HCT116 (cell line): Measurements from ENCODE around the gene IFITM1. TPM values are rescaled to one million over a fixed set of nuclear protein-coding genes. Genes with fewer than 3 reads are reported as not detected.

Experiments used
- ATAC-seq: fragments of 200-7000 bp; cut with Tn5 transposase; 2 replicates; pipeline ENCODE4 v1.9.1; 2020; ENCODE audit warnings: mild to moderate bottlenecking, moderate library complexity
- BruUV-seq: library from RNA; stranded (reverse); fragments of 400-500 nt; replicated peaks from 2 replicates; lab custom pipeline; 2021; lab: Mats Ljungman, UMichigan
- CTCF ChIA-PET: fragments of 300-600 bp; sonication (Branson Sonifier 250); formaldehyde crosslinking; loops from one replicate; lab custom pipeline; 2021; ENCODE audit warnings: antibody characterized with exemption; lab: Charles Lee
- POLR2A ChIA-PET: fragments of 300-600, 350-600 bp; sonication (Branson Sonifier 250); formaldehyde crosslinking; loops from one replicate; lab custom pipeline; 2021; ENCODE audit warnings: antibody characterized with exemption; lab: Charles Lee
- RAD21 ChIA-PET, 2 experiments: fragments of 300-600 bp; sonication (Branson Sonifier 250); formaldehyde crosslinking; loops; one replicate each; lab custom pipeline; 2023; ENCODE audit warnings: low total read pairs in 2 of 2; ENCODE audit not compliant: uncharacterized antibody in 2 of 2, unreplicated experiment in 2 of 2, low non-redundant PET in 1 of 2; lab: Charles Lee
- DNase-seq: peaks from one replicate; pipeline ENCODE4 v3.0.0-alpha.2; 2010; ENCODE audit warnings: low read depth, low spot score
- H2AFZ ChIP-seq: fragments of 200-600 bp; shearing (Covaris generic), sonication (generic); 2 replicates; pipeline ENCODE4 v1.6.1; 2017; ENCODE audit warnings: low read depth, mixed run types, mixed read lengths, antibody characterized with exemption, low read length; ENCODE audit not compliant: poor library complexity, severe bottlenecking
- H3K27ac ChIP-seq: 2 replicates; pipeline ENCODE4 v1.5.1; 2012; ENCODE audit warnings: low read depth, low read length
- H3K27me3 ChIP-seq: fragments of 200-600 bp; sonication (generic); 2 replicates; pipeline ENCODE4 v1.6.1; 2016; ENCODE audit warnings: mixed run types, low read length, mixed read lengths; ENCODE audit not compliant: insufficient read depth
- H3K36me3 ChIP-seq, 2 experiments: fragments of 200-500 bp in 1 of 2; fragments of 200-600 bp in 1 of 2; sonication (Bioruptor generic) in 1 of 2; sonication (generic) in 1 of 2; 2 replicates each; pipeline versions ENCODE4 v1.5.1 to v1.6.1; 2014 to 2016; ENCODE audit warnings: low read length in 2 of 2, inconsistent platforms in 1 of 2, mixed read lengths in 1 of 2, mixed run types in 1 of 2; ENCODE audit not compliant: insufficient read depth in 2 of 2, control insufficient read depth in 1 of 2
- H3K4me1 ChIP-seq, 2 experiments: fragments of 200-600 bp in 1 of 2; sonication (generic) in 1 of 2; 2 replicates each; pipeline versions ENCODE4 v1.5.1 to v1.6.1; 2012 to 2017; ENCODE audit warnings: low read length in 2 of 2, inconsistent platforms in 1 of 2, mild to moderate bottlenecking in 1 of 2, mixed read lengths in 1 of 2, mixed run types in 1 of 2, moderate library complexity in 1 of 2; ENCODE audit not compliant: insufficient read depth in 2 of 2, control insufficient read depth in 1 of 2
- H3K4me2 ChIP-seq: fragments of 200-600 bp; sonication (generic); 2 replicates; pipeline ENCODE4 v1.6.1; 2017; ENCODE audit warnings: mixed run types, low read length, mixed read lengths
- H3K4me3 ChIP-seq, 2 experiments: fragments of 200-600 bp in 1 of 2; sonication (generic) in 1 of 2; replicated peaks in 1 of 2; 2 replicates each; pipeline ENCODE4 v1.5.1; 2011 to 2016; ENCODE audit warnings: low read length in 2 of 2, control low read depth in 1 of 2, low read depth in 1 of 2, mild to moderate bottlenecking in 1 of 2, mixed read lengths in 1 of 2, mixed run types in 1 of 2
- H3K79me2 ChIP-seq: fragments of 200-600 bp; sonication (generic); 2 replicates; pipeline ENCODE4 v1.6.1; 2017; ENCODE audit warnings: mild to moderate bottlenecking, mixed run types, low read length, moderate library complexity, mixed read lengths; ENCODE audit not compliant: insufficient read depth
- H3K9ac ChIP-seq: fragments of 200-600 bp; sonication (generic); 2 replicates; pipeline ENCODE4 v1.6.1; 2016; ENCODE audit warnings: low read length, mixed read lengths
- H3K9me2 ChIP-seq: fragments of 200-600 bp; sonication (generic), shearing (Covaris generic); 2 replicates; pipeline ENCODE4 v1.6.1; 2017; ENCODE audit warnings: mixed run types, mild to moderate bottlenecking, moderate library complexity; ENCODE audit not compliant: insufficient read depth
- H3K9me3 ChIP-seq, 2 experiments: fragments of 200-500 bp in 1 of 2; fragments of 200-600 bp in 1 of 2; sonication (Bioruptor generic) in 1 of 2; sonication (generic) in 1 of 2; 2 replicates each; pipeline ENCODE4 v1.6.1; 2014 to 2017; ENCODE audit warnings: low read length in 2 of 2, mixed read lengths in 2 of 2, inconsistent platforms in 1 of 2, low read depth in 1 of 2, mild to moderate bottlenecking in 1 of 2, mixed run types in 1 of 2, moderate library complexity in 1 of 2; ENCODE audit not compliant: control insufficient read depth in 1 of 2, insufficient read depth in 1 of 2
- H4K20me1 ChIP-seq: fragments of 200-600 bp; sonication (generic), shearing (Covaris generic); 2 replicates; pipeline ENCODE4 v1.6.1; 2017; ENCODE audit warnings: mixed run types, mild to moderate bottlenecking, moderate library complexity; ENCODE audit not compliant: insufficient read depth
- CBX3 ChIP-seq: IDR thresholded peaks from 2 replicates; pipeline ENCODE4 v1.6.1; 2012; ENCODE audit warnings: low read depth
- EGR1 ChIP-seq: IDR thresholded peaks from 2 replicates; pipeline ENCODE4 v1.6.1; 2012; ENCODE audit warnings: low read depth
- EZH2phosphoT487 ChIP-seq: fragments of 200-600 bp; IDR thresholded peaks from 2 replicates; pipeline ENCODE4 v1.6.1; 2018; ENCODE audit warnings: antibody characterized with exemption, borderline replicate concordance
- FOSL1 ChIP-seq: IDR thresholded peaks from 2 replicates; pipeline ENCODE4 v1.6.1; 2012; ENCODE audit warnings: low read depth
- POLR2A ChIP-seq: IDR thresholded peaks from 2 replicates; pipeline ENCODE4 v1.7.0; 2011; ENCODE audit warnings: borderline replicate concordance; ENCODE audit not compliant: insufficient read depth, insufficient read length; ENCODE audit errors: extremely low read depth
- POLR2AphosphoS5 ChIP-seq: IDR thresholded peaks from 2 replicates; pipeline ENCODE4 v1.6.1; 2011; ENCODE audit warnings: mild to moderate bottlenecking, low read depth, low read length, moderate library complexity
- RAD21 ChIP-seq: IDR thresholded peaks from 2 replicates; pipeline ENCODE4 v1.6.1; 2012; ENCODE audit warnings: low read depth, mild to moderate bottlenecking
- SIN3A ChIP-seq: IDR thresholded peaks from 2 replicates; pipeline ENCODE4 v1.6.1; 2012; ENCODE audit warnings: low read depth
- SP1 ChIP-seq: IDR thresholded peaks from 2 replicates; pipeline ENCODE4 v1.6.1; 2012; ENCODE audit warnings: low read depth
- SRF ChIP-seq: IDR thresholded peaks from 2 replicates; pipeline ENCODE4 v1.6.1; 2012; ENCODE audit warnings: low read depth
- TCF7L2 ChIP-seq: IDR thresholded peaks from 2 replicates; pipeline ENCODE4 v1.7.0; 2011; ENCODE audit warnings: borderline replicate concordance, inconsistent platforms; ENCODE audit not compliant: insufficient read depth, insufficient read length; ENCODE audit errors: extremely low read depth
- YY1 ChIP-seq: IDR thresholded peaks from 2 replicates; pipeline ENCODE4 v1.6.1; 2011; ENCODE audit warnings: low read length, low read depth, moderate library complexity, mild to moderate bottlenecking; ENCODE audit not compliant: insufficient replicate concordance; ENCODE audit errors: extremely low read depth
- ZFX ChIP-seq: fragments of 450-650 bp; IDR thresholded peaks from 2 replicates; pipeline ENCODE4 v1.6.1; 2017
- ZNF274 ChIP-seq: fragments of 200-500 bp; sonication (Bioruptor generic); IDR thresholded peaks from 2 replicates; pipeline ENCODE4 v1.6.1; 2014; ENCODE audit warnings: mild to moderate bottlenecking, low read depth, low read length, inconsistent platforms
- intact Hi-C: fragments of 100-400 bp; cut with micrococcal nuclease; formaldehyde crosslinking; loops from 2 replicates; pipeline ENCODE4 v1.10.0; 2022
- total RNA-seq: library from RNA; stranded (reverse); gene quantifications from one replicate; pipeline ENCODE4 v1.2.1, GENCODE V29; 2021; ENCODE audit not compliant: unreplicated experiment
- TF ChIP-seq, protein P1 (sequence below): IDR thresholded peaks from 2 replicates; pipeline ENCODE4 v1.6.1; 2012

Gene IFITM1
- total RNA-seq, 1 experiment from 2014 or later: 6.1 TPM

DNA sequence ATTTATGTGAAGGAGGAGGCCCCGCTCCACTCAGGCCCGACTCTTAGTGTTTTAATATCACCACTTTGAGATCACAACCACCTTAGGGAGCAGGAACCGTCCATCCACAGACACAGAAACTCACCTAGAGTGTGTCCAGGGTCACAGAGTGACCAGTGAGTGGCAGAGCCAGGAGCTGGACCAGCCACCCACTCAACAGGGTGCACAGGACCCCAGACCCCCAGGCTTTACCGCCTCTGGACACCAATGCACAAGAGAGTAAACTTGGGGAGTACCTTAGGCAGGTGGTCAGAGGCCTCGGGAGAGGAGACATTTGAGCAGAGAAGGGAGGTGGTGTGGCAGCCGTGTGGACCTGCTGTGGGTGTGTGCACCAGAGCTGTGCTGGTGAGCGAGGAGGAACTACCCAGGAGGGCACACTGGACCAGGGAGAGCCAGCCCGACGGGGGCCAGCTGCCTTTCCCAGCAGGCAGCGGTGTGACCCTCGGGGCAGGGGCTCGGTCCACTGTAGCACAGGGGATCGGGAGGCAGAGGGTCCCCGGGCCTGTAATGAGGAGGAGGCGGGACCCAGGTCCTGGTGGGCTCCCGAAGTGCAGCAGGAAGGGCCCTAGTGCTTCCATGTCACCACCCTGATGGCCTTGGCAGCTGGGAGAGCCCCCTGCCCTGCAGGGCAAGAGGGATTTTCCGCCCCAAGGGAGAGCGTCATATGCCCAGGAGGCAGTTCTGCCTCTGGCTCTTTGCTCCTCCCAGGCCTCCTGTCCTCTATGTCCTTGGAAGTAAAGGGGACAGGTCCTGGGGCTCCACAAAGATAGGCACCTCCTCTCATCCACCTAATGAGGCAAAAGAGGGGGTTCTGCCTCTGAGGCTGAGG, 43.2 kb upstream of the IFITM1 start:
- no peaks in the 10 kb centered on the region for H4K20me1 ChIP-seq
- no peak overlapping the region for H3K27ac ChIP-seq
- no peaks in the 10 kb centered on the region for H3K9me2 ChIP-seq
- no TSS peak for BruUV-seq
- H3K4me1 ChIP-seq: peaks cover 8 to 12% of the 10 kb centered on the region in 2 experiments
- H3K36me3 ChIP-seq: no peaks in the 10 kb centered on the region
- ChIA-PET CTCF (no interaction called here), RAD21 (no interaction called here), POLR2A (no interaction called here)
- no peaks in the 10 kb centered on the region for H3K79me2 ChIP-seq
- H3K9me3 ChIP-seq: no peaks in the 10 kb centered on the region
- H2AFZ ChIP-seq: no peak overlapping the region
- intact Hi-C loops: no loop called here
- no peak for DNase-seq
- no peak overlapping the region for H3K9ac ChIP-seq
- no peak overlapping the region for H3K4me3 ChIP-seq
- H3K4me2 ChIP-seq: no peak overlapping the region
- no peaks in the 10 kb centered on the region for H3K27me3 ChIP-seq
- no peak for TF ChIP-seq SRF
- TF ChIP-seq SIN3A: no peak
- TF ChIP-seq POLR2A: no peak
- no peak for TF ChIP-seq ZFX
- no peak for TF ChIP-seq ZNF274
- no peak for TF ChIP-seq EGR1
- no peak for TF ChIP-seq RAD21
- no peak for TF ChIP-seq SP1
- no peak for TF ChIP-seq EZH2phosphoT487
- no peak for TF ChIP-seq CBX3
- no peak for TF ChIP-seq POLR2AphosphoS5
- no peak for TF ChIP-seq FOSL1
- TF ChIP-seq, protein P1, sequence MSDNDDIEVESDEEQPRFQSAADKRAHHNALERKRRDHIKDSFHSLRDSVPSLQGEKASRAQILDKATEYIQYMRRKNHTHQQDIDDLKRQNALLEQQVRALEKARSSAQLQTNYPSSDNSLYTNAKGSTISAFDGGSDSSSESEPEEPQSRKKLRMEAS: no peak
- no peak for TF ChIP-seq YY1
- no peak for TF ChIP-seq TCF7L2
- ATAC-seq: no peak
